H1 (cell line): Measurements from ENCODE around the gene FAM193A. TPM values are rescaled to one million over a fixed set of nuclear protein-coding genes. Genes with fewer than 3 reads are reported as not detected.
A peak's percentile ranks its signal among the peaks of the same experiment; 100 is the strongest.

Experiments used
- CTCF ChIA-PET: fragments of 300-600 bp; sonication (Branson Sonifier 250); formaldehyde crosslinking; loops from one replicate; lab custom pipeline; 2021; ENCODE audit not compliant: partially characterized antibody; lab: Charles Lee
- POLR2A ChIA-PET: fragments of 300-600 bp; sonication (Branson Sonifier 250); formaldehyde crosslinking; loops from one replicate; lab custom pipeline; 2021; ENCODE audit warnings: inconsistent platforms; ENCODE audit not compliant: partially characterized antibody; lab: Charles Lee
- DNase-seq, 2 experiments: peaks; one replicate each; pipeline versions ENCODE4 v3.0.0 to v3.0.0-alpha.2; 2010 to 2022; ENCODE audit warnings: low spot score in 2 of 2, low read depth in 1 of 2, mixed read lengths in 1 of 2
- FAIRE-seq: peaks from 2 replicates; lab custom pipeline; 2011; peaks lifted over from hg19 to GRCh38; lab: Jason Lieb, UNC
- H2AFZ ChIP-seq: 2 replicates; pipeline ENCODE4 v1.8.1; 2012; ENCODE audit warnings: low read length, inconsistent platforms
- H2AK5ac ChIP-seq: 2 replicates; pipeline ENCODE4 v1.6.1; 2013; ENCODE audit warnings: low read depth, low read length
- H2BK120ac ChIP-seq: replicated peaks from 2 replicates; pipeline ENCODE3; 2013; ENCODE audit warnings: low read depth, low read length, inconsistent platforms
- H2BK12ac ChIP-seq: 2 replicates; pipeline ENCODE4 v1.6.1; 2013; ENCODE audit warnings: low read depth, low read length
- H2BK15ac ChIP-seq: 2 replicates; pipeline ENCODE4 v1.6.1; 2013; ENCODE audit warnings: low read length
- H2BK20ac ChIP-seq: 2 replicates; pipeline ENCODE4 v1.6.1; 2013; ENCODE audit warnings: low read length
- H2BK5ac ChIP-seq: 2 replicates; pipeline ENCODE4 v1.6.1; 2013; ENCODE audit warnings: low read depth, low read length
- H3K14ac ChIP-seq: 2 replicates; pipeline ENCODE4 v1.6.1; 2013; ENCODE audit warnings: inconsistent platforms; ENCODE audit not compliant: insufficient read length
- H3K18ac ChIP-seq: 2 replicates; pipeline ENCODE4 v1.6.1; 2013; ENCODE audit warnings: low read length; ENCODE audit errors: extremely low read depth
- H3K23ac ChIP-seq: 2 replicates; pipeline ENCODE4 v1.6.1; 2013; ENCODE audit warnings: inconsistent platforms; ENCODE audit not compliant: insufficient read length
- H3K23me2 ChIP-seq: 2 replicates; pipeline ENCODE4 v1.6.1; 2013; ENCODE audit warnings: low read depth, low read length
- H3K27ac ChIP-seq: 2 replicates; pipeline ENCODE4 v1.6.1; 2011; ENCODE audit warnings: low read depth, low read length, inconsistent platforms
- H3K27me3 ChIP-seq, 4 experiments: replicated peaks in 1 of 4; 1 replicate in 1 of 4; 2 replicates in 3 of 4; pipeline versions ENCODE4 v1.6.1 to v1.8.1; 2011 to 2013; ENCODE audit warnings: low read length in 3 of 4, mild to moderate bottlenecking in 3 of 4, inconsistent platforms in 2 of 4, mixed read lengths in 2 of 4, moderate library complexity in 1 of 4; ENCODE audit not compliant: control insufficient read depth in 3 of 4, insufficient read depth in 3 of 4; ENCODE audit errors: extremely low read depth in 1 of 4
- H3K36me3 ChIP-seq, 4 experiments: 2 replicates each; pipeline versions ENCODE4 v1.6.1 to v1.8.1; 2011 to 2013; ENCODE audit warnings: mild to moderate bottlenecking in 4 of 4, low read length in 3 of 4, moderate library complexity in 2 of 4, control low read depth in 1 of 4, inconsistent platforms in 1 of 4; ENCODE audit not compliant: insufficient read depth in 4 of 4, control insufficient read depth in 2 of 4
- H3K4ac ChIP-seq: replicated peaks from 2 replicates; pipeline ENCODE3; 2013; ENCODE audit warnings: low read length, low read depth, mixed read lengths, inconsistent platforms; ENCODE audit not compliant: insufficient read length
- H3K4me1 ChIP-seq, 4 experiments: replicated peaks in 1 of 4; 1 replicate in 1 of 4; 2 replicates in 3 of 4; pipeline versions ENCODE4 v1.6.1 to v1.8.1; 2011 to 2013; ENCODE audit warnings: low read length in 3 of 4, inconsistent platforms in 2 of 4, mixed read lengths in 1 of 4; ENCODE audit not compliant: insufficient read depth in 4 of 4, control insufficient read depth in 3 of 4
- H3K4me2 ChIP-seq, 2 experiments: 2 replicates each; pipeline versions ENCODE4 v1.6.1 to v1.8.1; 2011 to 2013; ENCODE audit warnings: low read depth in 2 of 2, low read length in 2 of 2, control low read depth in 1 of 2, inconsistent platforms in 1 of 2, mild to moderate bottlenecking in 1 of 2; ENCODE audit not compliant: insufficient read depth in 1 of 2
- H3K4me3 ChIP-seq, 4 experiments: fragments of 200-600, 300-600 bp in 1 of 4; sonication (generic), shearing (Covaris generic), sonication (Bioruptor Twin) in 1 of 4; 2 replicates each; pipeline versions ENCODE4 v1.5.1 to v1.8.1; 2011 to 2016; ENCODE audit warnings: low read length in 4 of 4, low read depth in 3 of 4, control low read depth in 2 of 4, inconsistent platforms in 2 of 4, mild to moderate bottlenecking in 2 of 4, mixed read lengths in 1 of 4, moderate library complexity in 1 of 4; ENCODE audit not compliant: insufficient read depth in 2 of 4; ENCODE audit errors: extremely low read depth in 1 of 4
- H3K56ac ChIP-seq: replicated peaks from 2 replicates; pipeline ENCODE3; 2013; ENCODE audit warnings: low read depth, mild to moderate bottlenecking, mixed read lengths, low read length, inconsistent platforms; ENCODE audit not compliant: insufficient read length
- H3K79me1 ChIP-seq: 2 replicates; pipeline ENCODE4 v1.6.1; 2013; ENCODE audit warnings: low read depth, low read length, control low read depth
- H3K79me2 ChIP-seq, 2 experiments: 2 replicates each; pipeline versions ENCODE4 v1.6.1 to v1.8.1; 2012 to 2013; ENCODE audit warnings: low read length in 2 of 2, mild to moderate bottlenecking in 2 of 2, inconsistent platforms in 1 of 2; ENCODE audit not compliant: insufficient read depth in 2 of 2, control insufficient read depth in 1 of 2
- H3K9ac ChIP-seq, 4 experiments: replicated peaks in 1 of 4; 1 replicate in 1 of 4; 2 replicates in 3 of 4; pipeline versions ENCODE4 v1.6.1 to v1.8.1; 2011 to 2013; ENCODE audit warnings: low read depth in 3 of 4, low read length in 3 of 4, control low read depth in 2 of 4, mild to moderate bottlenecking in 2 of 4, moderate library complexity in 2 of 4, inconsistent platforms in 1 of 4; ENCODE audit errors: extremely low read depth in 1 of 4
- H3K9me3 ChIP-seq, 2 experiments: 2 replicates each; pipeline versions ENCODE4 v1.6.1 to v1.8.1; 2012 to 2013; ENCODE audit warnings: mild to moderate bottlenecking in 2 of 2, moderate library complexity in 2 of 2, control low read depth in 1 of 2, inconsistent platforms in 1 of 2, low read depth in 1 of 2, low read length in 1 of 2, mixed read lengths in 1 of 2; ENCODE audit not compliant: insufficient read depth in 2 of 2
- H4K20me1 ChIP-seq, 2 experiments: replicated peaks in 1 of 2; 2 replicates each; pipeline versions ENCODE3 to v1.8.1; 2011 to 2013; ENCODE audit warnings: inconsistent platforms in 2 of 2, low read length in 2 of 2, mild to moderate bottlenecking in 1 of 2; ENCODE audit not compliant: insufficient read depth in 2 of 2, control insufficient read depth in 1 of 2
- H4K5ac ChIP-seq: 2 replicates; pipeline ENCODE4 v1.6.1; 2013; ENCODE audit warnings: low read length, low read depth, mixed read lengths, inconsistent platforms; ENCODE audit not compliant: insufficient read length
- H4K8ac ChIP-seq: 2 replicates; pipeline ENCODE4 v1.8.0; 2013; ENCODE audit warnings: mild to moderate bottlenecking, moderate library complexity, low read length, inconsistent platforms; ENCODE audit not compliant: insufficient read depth; ENCODE audit errors: extremely low read depth
- H4K91ac ChIP-seq: replicated peaks from 2 replicates; pipeline ENCODE3; 2013; ENCODE audit warnings: low read length, mixed read lengths, inconsistent platforms; ENCODE audit not compliant: insufficient read length
- JUN ChIP-seq: IDR thresholded peaks from 2 replicates; pipeline ENCODE4 v1.6.1; 2011; ENCODE audit warnings: low read depth, mild to moderate bottlenecking, improper control_type of control experiment, low read length
- RAD21 ChIP-seq, 2 experiments: IDR thresholded peaks in 1 of 2; conservative IDR thresholded peaks in 1 of 2; 2 replicates each; pipeline ENCODE4 v1.6.1; 2011; ENCODE audit warnings: low read depth in 2 of 2, low read length in 2 of 2, improper control_type of control experiment in 1 of 2, inconsistent platforms in 1 of 2, mild to moderate bottlenecking in 1 of 2, moderate library complexity in 1 of 2
- WGBS, 2 experiments: shearing (Covaris generic) in 1 of 2; methylation state at CpG; one replicate each; pipeline versions ENCODE4 v1.1.6 to v1.1.7; 2013 to 2015; ENCODE audit warnings: low lambda C conversion rate in 2 of 2, mixed read lengths in 2 of 2, inconsistent platforms in 1 of 2, low coverage in 1 of 2, missing lambda C conversion rate in 1 of 2; ENCODE audit not compliant: insufficient replicate concordance in 2 of 2, insufficient coverage in 1 of 2, insufficient read length in 1 of 2; ENCODE audit errors: extremely low coverage in 1 of 2, missing lambda C conversion rate in 1 of 2; 5-methylcytosine and 5-hydroxymethylcytosine counted together
- polyA plus RNA-seq, 7 experiments: library from polyadenylated mRNA; depleted of rRNA in 3 of 7; stranded (reverse) in 5 of 7; unstranded in 2 of 7; fragments of >200 nt in 5 of 7; fragments of 200-250 nt in 2 of 7; gene quantifications; 1 replicate in 5 of 7; 2 replicates in 1 of 7; 4 replicates in 1 of 7; pipeline versions ENCODE4 v1.2.1 to v1.2.3, GENCODE V29; 2011 to 2013; ENCODE audit warnings: missing spikeins in 2 of 7, mixed read lengths in 2 of 7
- total RNA-seq: library from RNA; stranded (reverse); fragmentation: NEBNext Ultra II Directional; extraction: Animal tissue kit (Norgen Biotek cat#: 25700); gene quantifications from 2 replicates; pipeline ENCODE4 v1.2.1, GENCODE V29; 2021

Gene FAM193A
- total and polyA plus RNA-seq, 2 of the 8 experiments (the other 6 are each of a cell fraction or from before 2014, with no cell fraction given): 8.7 to 26.2 TPM

DNA sequence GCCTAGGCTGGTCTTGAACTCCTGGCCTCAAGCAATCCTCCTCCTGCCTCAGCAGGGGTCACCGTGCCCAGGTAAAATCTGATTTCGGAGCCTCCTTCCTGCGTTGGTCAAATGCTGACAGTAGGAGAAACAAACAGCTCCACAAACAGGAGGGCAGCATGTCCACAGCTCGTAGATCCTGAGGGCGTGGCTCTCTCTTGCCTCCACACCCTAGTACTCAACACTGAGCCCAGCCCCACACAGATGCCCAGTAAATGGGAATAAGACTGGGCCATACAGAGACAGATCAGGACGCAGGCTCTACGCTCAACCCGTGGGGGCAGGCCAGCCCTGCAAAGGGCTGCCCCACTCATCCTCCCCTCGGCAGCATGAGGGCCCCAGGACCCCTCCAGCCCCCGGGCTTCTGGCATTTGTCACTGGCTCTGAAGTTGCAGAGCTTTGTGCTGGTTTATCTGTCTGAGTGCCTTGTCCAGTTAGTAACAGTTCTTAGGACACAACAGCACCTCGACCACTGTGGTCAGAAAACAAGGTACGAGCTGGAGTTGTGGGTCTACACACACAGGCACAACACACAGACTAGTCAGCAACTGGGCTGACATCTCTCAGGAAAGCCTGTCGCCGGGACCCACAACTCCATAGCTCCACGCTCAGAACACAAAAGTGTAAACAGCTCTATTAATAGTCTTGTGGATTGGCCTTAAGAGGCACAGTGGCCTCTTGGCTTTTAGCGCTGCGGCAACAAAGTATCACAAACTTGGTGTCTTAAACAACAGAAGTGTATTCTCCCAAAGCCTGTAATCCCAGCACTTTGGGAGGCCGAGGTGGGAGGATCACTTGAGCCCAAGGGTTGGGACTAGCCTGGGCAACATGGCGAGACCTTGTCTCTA is 214.5 kb downstream of the FAM193A start:
- CTCF ChIA-PET: interaction anchor here (0.6 to 1.6 kb wide), 11 partner anchors 13 to 205 kb away, joined by 3 to 4 read pairs (median 3); no protein-coding TSS in a partner anchor

More for the DNA sequence above, 214.5 kb downstream of the FAM193A start:
- TF ChIP-seq RAD21 (IDR thresholded peaks at IDR 0.05 in 1 of 2, conservative IDR thresholded peaks at IDR 0.05 in 1 of 2; ENCODE audit: low read depth in 2 of 2, low read length in 2 of 2): peak in 1 of 2 experiments; percentile 6; a peak in 1 of 4 replicates
- no peak for TF ChIP-seq JUN
- H2AK5ac ChIP-seq: no peak overlapping the region
- H3K9ac ChIP-seq: no peak overlapping the region
- H3K27me3 ChIP-seq: no peaks in the 10 kb centered on the region
- POLR2A ChIA-PET: no interaction called here
- no peak overlapping the region for H3K18ac ChIP-seq
- H3K27ac ChIP-seq: no peak overlapping the region
- 91% methylated on average over 19 of the region's 19 CpGs; no CpG with 5 or more reads in 1 of the 2 experiments for WGBS, 2 experiments
- FAIRE-seq (no peak), DNase-seq (no peak)
- H3K4me2 ChIP-seq: no peak overlapping the region
- peaks cover 0 to 18% (median 12%) of the 10 kb centered on the region in 4 experiments; a peak in 5 of 8 replicates for H3K36me3 ChIP-seq
- no peak overlapping the region for H3K56ac ChIP-seq
- no peak overlapping the region for H3K4ac ChIP-seq
- H3K14ac ChIP-seq: no peak overlapping the region
- no peak overlapping the region for H2BK120ac ChIP-seq
- H4K5ac ChIP-seq: no peak overlapping the region
- no peak overlapping the region for H3K23ac ChIP-seq
- no peak overlapping the region for H4K8ac ChIP-seq
- H2BK12ac ChIP-seq: no peak overlapping the region
- H3K23me2 ChIP-seq: peaks cover 11% of the 10 kb centered on the region; the same call in 1 of the 2 replicates
- H2BK20ac ChIP-seq: no peak overlapping the region
- H3K79me2 ChIP-seq: peaks cover 0 to 28% of the 10 kb centered on the region in 2 experiments; a peak in 2 of 4 replicates
- no peak overlapping the region for H2BK15ac ChIP-seq
- no peaks in the 10 kb centered on the region for H3K9me3 ChIP-seq
- H2AFZ ChIP-seq: no peak overlapping the region
- H4K20me1 ChIP-seq: peaks cover 4 to 19% of the 10 kb centered on the region in 2 experiments
- H2BK5ac ChIP-seq: no peak overlapping the region
- H4K91ac ChIP-seq: no peak overlapping the region
- H3K4me3 ChIP-seq: no peak overlapping the region
- H3K4me1 ChIP-seq: peaks cover 0 to 6% (median 2%) of the 10 kb centered on the region in 4 experiments; a peak in 5 of 7 replicates
- peaks cover 22% of the 10 kb centered on the region for H3K79me1 ChIP-seq
